Esophagus muscularis mucosa (tissue), 4 donors: ENCODE data around the gene MYBBP1A.

Experiments
- CTCF ChIP-seq, 3 experiments: fragments of 200-600 bp in 2 of 3; fragments of 450-650 bp in 1 of 3; sonication (generic) in 2 of 3; IDR thresholded peaks; one replicate each; pipeline ENCODE4 v1.5.1; 2017 to 2019; ENCODE audit warnings: antibody characterized with exemption in 3 of 3, mild to moderate bottlenecking in 2 of 3, moderate library complexity in 1 of 3
- EP300 ChIP-seq: sonication (generic); formaldehyde crosslinking; IDR thresholded peaks from one replicate; pipeline ENCODE4 v1.6.1; 2017; ENCODE audit warnings: antibody characterized with exemption
- POLR2A ChIP-seq: fragments of 450-650 bp; IDR thresholded peaks from one replicate; pipeline ENCODE4 v1.6.1; 2017; ENCODE audit warnings: antibody characterized with exemption, moderate library complexity, mild to moderate bottlenecking, low read depth

GRCh38 chr17:4576729-4577322 is 21.6 kb upstream of the MYBBP1A start:
- no peak for TF ChIP-seq EP300
- no peak for TF ChIP-seq POLR2A
- no peak for TF ChIP-seq CTCF (IDR thresholded peaks at IDR 0.05)
